Left hindlimb (tissue), 1 donor: ENCODE data around the gene ACHE.

Experiments
- DNase-seq: peaks from one replicate; pipeline ENCODE4 v3.0.0-alpha.2; 2018

ACHE gene

GRCh38 chr7:100884736-100885439 lies 10.8 kb downstream of the ACHE start:
- no peak for DNase-seq

DNA sequence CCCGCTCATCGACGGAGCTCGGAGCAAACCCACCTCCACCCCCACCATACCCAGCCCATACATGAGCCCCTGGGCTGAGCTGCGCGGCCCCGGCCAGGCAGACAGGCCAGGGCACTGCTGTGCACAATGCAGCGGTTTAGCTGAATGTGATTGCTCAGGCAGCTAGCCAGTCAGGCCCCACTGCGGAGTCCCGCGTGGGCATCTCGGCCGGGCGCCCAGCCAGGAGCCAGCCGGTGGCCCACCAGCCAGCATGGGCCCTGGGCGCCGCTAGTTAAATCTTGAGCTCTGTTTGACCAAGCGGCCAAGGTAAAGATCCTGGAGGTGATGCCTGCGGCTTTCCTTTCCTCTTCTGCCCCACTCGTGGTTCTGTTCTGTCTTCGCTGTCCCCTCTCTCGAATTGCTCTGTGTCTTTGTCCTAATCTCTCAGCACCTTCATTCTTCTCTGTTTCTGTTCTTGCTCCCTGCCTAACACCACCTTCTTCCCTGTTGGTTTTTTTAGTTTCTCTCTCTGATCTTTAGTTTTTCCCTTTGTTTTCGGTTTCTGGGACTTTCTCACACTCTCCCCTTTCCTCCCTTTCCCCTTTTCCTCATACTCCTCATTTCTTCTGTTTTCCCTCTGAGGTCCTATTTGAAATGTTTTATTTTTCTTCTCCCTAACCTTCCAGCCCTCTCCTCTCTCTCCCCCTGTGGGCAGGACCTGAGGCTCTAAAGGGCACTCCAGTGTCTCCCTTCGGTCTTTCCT lies 12.7 kb downstream of the ACHE start:
- no peak for DNase-seq

- DNase-seq, result no peak
Observed at GRCh38 chr7:100882201-100882600, 13.5 kb downstream of the ACHE start.

GRCh38 chr7:100881136-100881535 lies 14.6 kb downstream of the ACHE start:
- DNase-seq, result no peak

DNA sequence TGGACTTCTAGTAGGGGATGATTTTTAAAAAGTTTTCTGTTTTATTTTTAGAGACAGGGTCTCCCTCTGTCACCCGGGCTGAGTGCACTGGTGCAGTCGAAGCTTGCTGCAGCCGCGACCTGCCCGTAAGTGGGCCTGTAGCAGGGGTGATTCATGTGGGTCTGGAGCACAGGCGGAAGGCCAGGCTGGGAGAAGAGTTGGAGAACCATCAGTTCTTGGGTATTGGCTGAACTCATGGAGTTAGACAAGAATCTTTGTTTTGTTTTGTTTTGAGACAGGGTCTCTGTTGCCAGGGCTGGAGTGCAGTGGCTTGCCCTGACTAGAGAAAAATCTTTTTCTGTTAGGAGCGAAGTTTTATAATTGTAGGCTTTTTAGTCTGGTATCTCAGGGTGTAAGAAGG lies 15.0 kb downstream of the ACHE start:
- no peak for DNase-seq

DNA sequence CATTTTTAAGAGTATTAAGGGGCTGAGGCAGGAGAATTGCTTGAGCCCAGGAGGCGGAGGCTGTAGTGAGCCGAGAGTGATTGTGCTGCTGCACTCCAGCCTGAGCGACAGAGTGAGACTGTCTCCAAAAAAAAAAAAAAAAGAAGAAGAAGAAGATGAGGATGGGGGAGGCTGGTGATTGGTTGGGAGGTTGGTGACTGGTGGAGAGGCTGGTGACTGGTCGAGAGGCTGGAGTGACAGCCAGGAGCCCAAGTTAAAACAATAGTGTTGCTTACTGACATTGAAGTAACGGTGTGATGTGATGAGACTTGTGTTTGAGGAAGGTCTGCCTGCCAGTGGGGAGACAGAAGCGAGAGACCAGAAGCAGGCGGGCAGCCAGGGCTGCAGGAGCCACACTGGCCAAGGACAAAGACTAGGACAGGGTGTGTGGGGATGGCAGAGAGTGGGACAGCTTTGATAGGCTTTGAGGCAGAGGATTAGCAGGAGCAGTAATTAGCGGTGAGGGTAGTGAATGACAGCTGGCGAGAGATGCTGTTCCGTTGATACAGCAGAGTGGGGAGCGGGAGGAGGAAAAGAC lies 15.9 kb downstream of the ACHE start:
- DNase-seq, result no peak

DNA sequence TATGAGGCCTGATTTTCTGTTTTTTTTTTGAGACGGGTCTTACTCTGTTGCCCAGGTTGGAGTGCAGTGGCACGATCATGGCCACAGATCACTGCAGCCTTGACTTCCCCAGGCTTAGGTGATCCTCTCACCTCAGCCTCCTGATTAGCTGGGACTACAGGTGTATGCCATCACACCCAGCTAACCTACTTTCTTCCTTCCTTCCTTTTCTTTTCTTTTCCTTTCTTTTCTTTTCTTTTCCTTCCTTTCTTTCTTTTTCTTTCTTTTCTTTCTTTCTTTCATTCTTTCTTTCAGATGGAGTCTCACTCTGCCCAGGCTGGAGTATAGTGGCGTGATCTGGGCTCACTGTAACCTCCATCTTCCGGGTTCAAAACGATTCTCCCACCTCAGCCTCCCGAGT lies 17.0 kb downstream of the ACHE start:
- DNase-seq, result no peak

- DNase-seq, result no peak
Observed at GRCh38 chr7:100878013-100878412, 17.7 kb downstream of the ACHE start.

- no peak for DNase-seq
Observed at GRCh38 chr7:100875356-100875751, 20.3 kb downstream of the ACHE start.

DNA sequence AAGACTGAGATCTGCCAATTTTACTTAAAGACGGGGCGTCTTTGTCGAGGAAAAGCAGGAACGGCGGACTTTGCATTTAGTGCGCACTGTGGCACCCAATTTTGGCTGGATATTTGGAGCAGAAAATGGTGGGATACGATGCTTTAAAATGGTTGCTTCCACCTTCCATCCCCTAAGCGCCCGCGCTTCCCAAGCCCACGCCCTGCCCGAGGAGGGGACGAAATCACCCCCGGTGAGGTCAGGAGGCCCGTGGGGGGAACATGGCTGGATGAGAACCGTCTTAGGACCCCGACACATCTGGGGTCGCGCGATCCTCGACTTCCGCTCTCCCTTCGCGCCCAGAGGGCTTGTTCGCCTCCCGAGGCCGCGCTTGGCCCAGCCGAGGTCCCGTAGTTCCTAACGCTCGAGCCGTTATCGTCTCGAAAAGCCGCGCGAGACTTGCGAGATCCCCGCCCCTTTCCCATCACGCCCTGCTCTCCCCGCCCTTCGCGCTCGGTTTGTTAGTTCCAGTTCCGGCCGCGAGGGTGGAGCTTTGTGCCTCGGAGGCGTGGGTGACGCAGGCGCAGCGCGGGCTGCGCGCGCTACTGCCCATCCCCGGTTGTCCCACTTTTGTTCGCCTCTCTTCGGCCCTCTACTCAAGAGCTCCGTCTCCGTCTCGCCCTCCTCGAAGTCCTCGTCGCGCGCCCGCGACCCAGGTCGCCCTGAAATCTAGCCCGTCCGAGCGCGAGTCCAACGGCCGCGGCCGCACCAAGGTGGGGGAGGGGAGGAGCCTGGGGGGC lies 20.9 kb downstream of the ACHE start, which contains the start of gene SRRT:
TSS of gene SRRT (plus strand) at position 527 of the 779 bp plus-strand sequence. CDS start 488 bp downstream, outside the sequence.
- DNase-seq, result peak; percentile 98

GRCh38 chr7:100874300-100874576 lies 21.4 kb downstream of the ACHE start:
- DNase-seq, result no peak

DNA sequence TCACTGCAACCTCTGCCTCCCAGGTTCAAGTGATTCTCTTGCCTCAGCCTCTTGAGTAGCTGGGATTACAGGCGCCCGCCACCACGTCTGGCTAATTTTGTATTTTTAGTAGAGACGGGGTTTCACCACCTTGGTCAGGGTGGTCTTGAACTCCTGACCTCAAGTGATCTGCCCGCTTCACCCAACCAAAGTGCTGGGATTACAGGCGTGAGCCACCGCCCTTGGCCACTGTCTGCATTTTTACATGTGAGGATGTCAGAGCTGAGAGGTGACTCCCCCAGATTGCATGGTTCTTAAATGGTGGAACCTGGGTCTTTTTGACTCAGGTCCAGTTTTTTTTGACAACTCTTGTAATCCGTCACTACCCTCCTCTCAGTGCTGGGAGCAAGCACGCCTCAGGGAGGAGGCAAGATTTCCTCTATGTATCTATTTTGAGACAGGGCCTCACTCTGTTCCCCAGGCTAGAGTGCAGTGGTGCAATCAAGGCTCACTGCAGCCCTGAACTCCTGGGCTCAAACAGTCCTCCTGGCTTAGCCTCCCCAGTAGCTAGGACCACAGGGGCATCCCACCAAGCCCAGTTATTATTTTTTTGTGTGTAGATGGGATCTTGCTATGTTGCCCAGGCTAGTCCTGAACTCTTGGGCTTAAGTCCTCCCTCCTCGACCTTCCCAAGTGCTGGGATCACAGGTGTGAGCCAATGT lies 21.9 kb downstream of the ACHE start:
- no peak for DNase-seq

DNA sequence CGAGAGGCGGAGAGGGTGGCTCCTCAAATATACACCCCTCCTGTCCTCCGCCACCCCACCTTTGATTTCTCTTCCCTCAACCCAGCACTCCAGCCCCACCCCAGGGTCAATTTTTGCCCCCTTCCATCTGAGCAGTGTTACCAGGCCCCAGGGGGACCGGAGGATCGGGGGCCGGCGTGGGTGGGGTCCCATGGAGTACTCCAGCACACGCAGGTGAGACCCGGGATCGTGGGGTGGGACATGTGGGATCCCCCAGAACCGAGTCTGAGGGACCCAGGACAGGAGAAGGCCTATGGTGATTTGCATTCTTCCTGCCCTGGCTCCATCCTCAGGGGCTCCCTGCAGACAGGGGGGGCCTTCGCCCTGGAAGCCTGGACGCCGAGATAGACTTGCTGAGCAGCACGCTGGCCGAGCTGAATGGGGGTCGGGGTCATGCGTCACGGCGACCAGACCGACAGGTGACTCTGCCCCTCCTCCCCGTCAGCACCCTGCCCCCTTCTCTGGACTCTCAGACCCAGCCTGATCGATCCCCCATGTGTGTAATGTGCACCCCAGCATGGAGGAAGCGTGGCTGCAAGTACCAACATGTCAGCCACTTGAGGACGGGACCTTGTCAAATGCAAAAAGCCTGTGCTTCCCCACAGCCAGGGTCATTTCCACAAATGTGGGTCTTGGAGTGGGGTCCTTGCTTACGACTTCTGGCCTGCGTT lies 27.8 kb downstream of the ACHE start:
- peak; percentile 42 for DNase-seq

- peak; percentile 94 for DNase-seq
Observed at GRCh38 chr7:100867040-100867775, 28.5 kb downstream of the ACHE start, which contains the start of gene TRIP6. TRIP6 (plus strand) TSS chr7:100867387; CDS start chr7:100867498, 111 bp downstream.

GRCh38 chr7:100866729-100867039 lies 29.0 kb downstream of the ACHE start:
- no peak for DNase-seq

DNA sequence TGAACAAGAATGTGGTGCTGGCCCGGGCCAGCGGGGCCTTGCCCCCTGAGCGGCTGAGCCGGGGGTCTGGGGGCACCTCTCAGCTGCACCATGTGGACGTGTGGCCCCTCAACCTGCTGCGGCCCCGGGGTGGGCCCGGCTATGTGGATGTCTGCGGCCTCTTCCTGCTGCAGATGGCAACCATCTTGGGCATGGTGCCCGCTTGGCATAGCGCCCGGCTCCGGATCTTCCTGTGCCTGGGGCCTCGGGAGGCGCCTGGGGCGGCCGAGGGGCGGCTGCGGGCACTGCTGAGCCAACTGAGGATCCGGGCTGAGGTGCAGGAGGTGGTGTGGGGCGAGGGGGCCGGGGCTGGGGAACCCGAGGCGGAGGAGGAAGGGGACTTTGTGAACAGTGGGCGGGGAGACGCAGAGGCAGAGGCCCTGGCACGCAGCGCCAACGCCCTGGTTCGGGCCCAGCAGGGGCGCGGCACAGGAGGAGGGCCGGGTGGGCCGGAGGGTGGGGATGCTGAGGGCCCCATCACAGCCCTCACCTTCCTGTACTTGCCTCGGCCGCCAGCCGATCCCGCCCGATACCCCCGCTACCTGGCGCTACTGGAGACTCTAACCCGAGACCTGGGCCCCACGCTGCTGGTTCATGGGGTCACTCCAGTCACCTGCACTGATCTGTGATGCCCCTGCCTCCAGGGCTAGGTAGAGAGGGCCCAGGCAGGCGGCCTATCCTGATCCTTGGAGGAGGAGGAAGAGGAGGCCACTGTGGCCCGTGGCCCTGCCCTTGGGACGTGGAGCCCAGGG lies 29.6 kb downstream of the ACHE start:
- DNase-seq, result peak; percentile 86

- peak; percentile 52 for DNase-seq
Observed at GRCh38 chr7:100865372-100865911, 30.2 kb downstream of the ACHE start.

DNA sequence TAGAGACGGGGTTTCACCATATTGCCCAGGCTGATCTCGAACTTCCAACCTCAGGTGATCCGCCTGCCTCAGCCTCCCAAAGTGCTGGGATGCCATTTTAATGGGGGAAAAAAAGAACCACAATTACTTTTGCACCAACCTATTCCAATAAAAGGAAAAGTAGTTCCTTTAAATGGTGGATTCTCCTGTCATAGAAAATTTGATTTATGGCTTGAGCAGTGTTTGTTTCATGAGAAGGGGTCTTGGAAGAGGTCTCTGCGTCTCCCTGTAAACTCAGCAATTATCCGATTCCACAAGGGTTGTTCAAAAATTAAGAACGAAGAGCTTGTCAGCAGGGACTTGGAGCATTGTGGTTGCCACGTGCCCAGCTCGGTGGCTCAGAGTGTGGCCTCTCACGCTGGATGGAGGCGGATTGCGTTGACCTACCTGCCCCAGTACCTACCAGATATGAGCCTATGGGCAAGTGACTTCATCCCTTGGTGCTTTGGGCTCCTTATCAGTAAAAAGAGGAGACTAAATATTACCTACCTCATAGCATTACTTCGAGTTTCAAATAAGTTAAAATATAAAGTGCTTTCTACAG lies 31.3 kb downstream of the ACHE start:
- peak; percentile 8 for DNase-seq

DNA sequence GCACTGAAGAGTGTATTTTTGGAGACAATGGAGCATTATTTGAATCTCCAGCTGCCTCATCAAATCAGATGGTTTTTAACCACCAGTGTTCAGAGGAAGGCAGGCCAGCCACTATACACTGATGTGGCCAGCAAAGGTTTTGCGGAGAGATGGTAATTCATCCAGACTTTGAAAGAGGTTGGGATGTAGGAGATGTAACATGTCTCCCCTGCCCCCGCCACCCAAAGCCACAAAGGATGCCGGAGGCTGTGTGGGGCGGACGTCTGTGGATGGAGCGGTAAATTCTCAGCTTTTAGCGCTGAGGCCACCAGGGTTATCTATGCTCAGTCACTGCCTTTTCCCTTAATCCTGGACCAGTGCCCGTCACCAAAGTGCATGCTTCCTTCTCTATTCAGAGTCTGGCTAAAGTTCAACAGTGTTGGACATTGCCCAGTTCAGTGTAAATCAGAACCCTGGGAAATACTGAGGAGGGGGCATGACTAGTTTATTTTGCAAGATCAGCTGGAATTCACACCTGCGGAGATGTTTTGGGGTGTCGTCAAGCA lies 32.2 kb downstream of the ACHE start:
- peak; percentile 36 for DNase-seq

- peak; percentile 21 for DNase-seq
Observed at GRCh38 chr7:100861616-100861985, 34.1 kb downstream of the ACHE start.
